Stimulated activated CD8-positive, alpha-beta memory T cell treated with anti-CD3 and anti-CD28 coated beads, Interleukin-15, amount 100 ng/mL, for 48 hours (primary cell): Measurements from ENCODE around the gene XAGE5.
"Not testable (repeated sequence)": the region's sequence is repeated elsewhere in the genome, so short reads cannot be mapped to it uniquely, and the experiment has no call there.

ENCODE experiments used
- DNase-seq, 2 donors: peaks; one replicate each; pipeline ENCODE4 v3.0.0-alpha.2; 2020; ENCODE audit warnings: low read depth in 2 of 2

The XAGE5 gene

DNA sequence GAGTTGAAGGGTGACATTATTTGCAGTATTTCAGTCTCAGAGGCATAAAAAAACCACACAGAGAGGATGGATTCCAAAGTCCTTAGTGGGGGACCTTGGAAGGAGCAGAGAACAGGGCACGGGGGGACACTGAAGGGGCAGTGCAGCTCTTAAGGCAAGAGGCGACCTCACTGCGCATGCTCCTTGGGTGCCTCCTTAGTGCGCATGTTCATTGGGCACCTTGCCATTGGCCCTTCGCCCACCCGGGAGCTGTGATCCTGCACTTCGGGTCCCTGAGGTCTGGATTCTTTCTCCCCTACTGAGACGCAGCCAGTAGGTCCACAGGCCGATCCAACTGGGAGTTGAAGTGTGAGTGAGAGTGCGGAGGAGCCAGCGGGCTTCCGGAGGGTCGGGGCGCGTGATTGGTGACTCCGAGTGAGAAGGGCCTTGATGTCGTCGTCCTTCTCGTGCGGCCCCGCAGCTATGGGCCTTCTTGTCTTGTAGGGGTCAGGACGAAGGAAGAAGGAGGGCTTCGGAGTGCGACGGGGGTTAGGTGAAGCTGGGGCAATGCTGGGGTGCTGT, at the start of gene XAGE5:
Gene XAGE5, plus strand, starts transcription at position 223 of the 561 bp plus-strand sequence. CDS start 1,280 bp downstream, outside the sequence.
- no peak for DNase-seq

GRCh38 chrX:52765983-52766382, 45.1 kb upstream of the XAGE5 start:
- not testable (repeated sequence) for DNase-seq

GRCh38 chrX:52773504-52773903, 37.6 kb upstream of the XAGE5 start:
- not testable (repeated sequence) for DNase-seq

- not testable (repeated sequence) for DNase-seq
Measured at GRCh38 chrX:52797327-52797726, 13.8 kb upstream of the XAGE5 start, which contains the start of gene SPANXN5. Gene SPANXN5, minus strand, starts transcription at chrX:52797427. Its CDS starts 79 bp downstream, at chrX:52797348.

GRCh38 chrX:52804876-52805275, 6.2 kb upstream of the XAGE5 start:
- DNase-seq: not testable (repeated sequence)

DNA sequence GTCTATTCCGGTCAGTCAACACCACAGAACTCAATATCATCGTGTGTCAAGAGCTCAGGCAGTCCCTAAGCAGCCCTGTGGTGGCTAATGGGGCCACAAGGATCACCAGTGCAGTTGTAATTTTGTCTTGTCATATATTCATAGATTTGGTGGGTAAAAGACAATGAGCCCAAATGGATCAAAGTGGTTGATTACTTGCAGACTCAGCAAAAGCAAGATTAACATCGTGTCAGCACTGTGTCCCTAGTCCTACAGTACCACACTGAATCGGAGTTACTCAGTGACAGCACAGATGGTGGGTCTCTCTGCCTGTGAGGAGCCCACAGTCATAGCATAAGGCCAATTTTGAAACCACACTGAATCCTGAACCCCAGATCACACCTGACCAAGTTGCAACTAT, 8.7 kb downstream of the XAGE5 start:
- DNase-seq: no peak

DNA sequence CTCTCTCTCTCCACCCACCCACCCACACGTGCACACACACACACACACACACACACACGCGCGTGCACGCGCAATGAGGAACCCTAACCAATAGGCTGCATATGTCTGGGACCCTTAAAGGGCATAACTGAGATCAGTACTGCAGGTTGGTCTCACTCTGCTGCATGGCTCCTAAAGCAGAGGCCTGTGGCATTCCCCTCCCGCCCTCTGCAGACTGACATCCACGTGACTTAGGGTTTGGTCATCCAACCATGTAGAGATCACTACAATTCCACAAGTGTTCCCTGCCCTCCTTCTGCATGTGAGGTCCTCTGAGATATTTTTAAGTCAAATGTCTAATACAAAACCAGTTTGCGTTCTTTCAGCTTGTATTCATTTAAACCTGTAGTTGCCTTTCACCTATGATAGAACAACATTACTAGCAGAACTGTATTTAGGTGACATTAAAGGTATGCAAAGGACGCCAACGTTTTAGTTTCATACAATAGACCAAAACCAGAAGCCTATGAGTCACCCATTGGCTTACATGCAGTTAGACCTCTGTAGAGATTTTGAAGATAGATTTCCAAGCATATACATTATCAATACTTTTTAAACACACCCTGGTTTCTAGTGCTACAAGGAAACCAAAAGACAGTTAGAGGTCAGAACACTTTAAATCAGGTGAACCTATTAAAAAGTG, 10.1 kb downstream of the XAGE5 start:
- DNase-seq: no peak

DNA sequence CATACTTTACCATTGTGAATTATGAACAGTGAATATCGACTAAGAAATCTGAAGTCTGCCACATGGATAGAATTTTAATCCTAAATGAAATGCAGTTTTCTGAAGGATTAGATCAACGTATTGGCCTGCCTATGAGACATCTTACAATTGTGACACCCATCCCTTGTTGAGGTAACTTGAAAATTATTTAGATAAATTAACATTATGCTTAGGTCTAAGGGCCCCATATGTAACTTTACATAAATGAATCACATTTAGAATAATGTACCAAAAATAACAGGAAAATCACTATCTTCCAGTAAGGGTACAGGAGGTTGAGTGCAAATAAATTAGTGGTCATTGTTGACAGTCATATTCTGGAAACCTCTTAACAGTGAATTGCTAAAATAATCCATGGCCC, 13.5 kb downstream of the XAGE5 start:
- no peak for DNase-seq

GRCh38 chrX:52830551-52830950, 19.5 kb downstream of the XAGE5 start:
- no peak for DNase-seq

- no peak for DNase-seq
Measured at GRCh38 chrX:52839137-52839536, 28.1 kb downstream of the XAGE5 start.

- not testable (repeated sequence) for DNase-seq
Measured at GRCh38 chrX:52843619-52844018, 32.5 kb downstream of the XAGE5 start.

- DNase-seq: no peak
Measured at GRCh38 chrX:52852110-52852860, 41.2 kb downstream of the XAGE5 start.

DNA sequence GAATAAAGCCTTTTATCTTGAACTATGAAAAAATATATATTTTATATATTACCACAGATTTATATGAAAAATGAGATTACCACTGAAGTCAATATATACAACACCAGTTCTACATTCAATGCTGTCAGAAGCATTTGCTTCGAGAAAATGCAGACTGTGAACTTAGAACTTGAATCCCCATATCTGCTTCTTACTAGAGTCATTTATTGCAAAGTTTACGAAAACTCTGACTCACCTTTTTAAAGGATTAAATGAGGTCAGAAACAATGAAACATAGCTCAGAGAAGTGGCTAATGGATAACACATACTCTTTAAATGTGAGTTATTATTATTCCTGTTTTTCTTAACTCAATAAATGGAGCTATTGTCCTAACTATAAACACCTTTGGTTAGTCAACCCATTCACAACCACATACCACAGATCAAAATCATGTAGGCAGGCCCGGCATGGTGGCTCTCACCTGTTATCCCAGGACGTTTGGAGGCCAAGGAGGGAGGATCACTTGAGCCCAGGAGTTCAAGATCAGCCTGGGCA, 46.0 kb downstream of the XAGE5 start:
- DNase-seq: not testable (repeated sequence)

- no peak for DNase-seq
Measured at GRCh38 chrX:52865343-52865998, 54.4 kb downstream of the XAGE5 start.
